Stimulated activated CD8-positive, alpha-beta memory T cell treated with anti-CD3 and anti-CD28 coated beads, Interleukin-2, amount 100 ng/mL, for 48 hours (primary cell): Measurements from ENCODE around the gene PRDX5.

Experiments
- DNase-seq, 2 donors: peaks; one replicate each; pipeline ENCODE4 v3.0.0-alpha.2; 2020; ENCODE audit warnings: low read depth in 2 of 2

PRDX5 gene

DNA sequence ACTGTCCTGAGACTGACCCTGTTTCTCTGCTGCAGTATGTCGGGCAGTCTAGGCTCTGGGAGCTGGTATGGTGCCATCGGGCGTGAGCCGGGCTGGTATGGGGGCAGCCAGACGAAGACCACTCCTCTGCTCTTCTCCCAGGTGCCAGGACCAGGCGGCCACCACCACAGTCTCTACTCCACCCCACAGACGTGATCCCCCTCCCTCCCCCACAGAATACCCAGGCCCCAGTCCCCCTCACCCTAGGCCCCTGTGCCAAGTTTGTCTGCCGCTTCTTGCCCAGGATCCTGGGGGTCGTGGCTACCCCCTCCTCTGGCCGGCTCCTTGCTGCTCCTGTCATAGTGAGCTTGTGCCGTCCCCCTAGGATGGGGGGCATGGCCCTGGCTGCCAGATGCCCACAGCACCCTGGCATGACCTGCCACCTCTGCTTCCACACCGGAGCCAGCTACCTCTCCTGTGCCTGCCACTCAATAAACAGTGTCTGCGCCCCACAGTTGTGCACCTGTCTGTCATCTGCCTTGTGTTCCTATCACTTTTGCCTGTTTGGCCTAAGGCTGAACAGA lies 28.8 kb upstream of the PRDX5 start:
- no peak for DNase-seq

DNA sequence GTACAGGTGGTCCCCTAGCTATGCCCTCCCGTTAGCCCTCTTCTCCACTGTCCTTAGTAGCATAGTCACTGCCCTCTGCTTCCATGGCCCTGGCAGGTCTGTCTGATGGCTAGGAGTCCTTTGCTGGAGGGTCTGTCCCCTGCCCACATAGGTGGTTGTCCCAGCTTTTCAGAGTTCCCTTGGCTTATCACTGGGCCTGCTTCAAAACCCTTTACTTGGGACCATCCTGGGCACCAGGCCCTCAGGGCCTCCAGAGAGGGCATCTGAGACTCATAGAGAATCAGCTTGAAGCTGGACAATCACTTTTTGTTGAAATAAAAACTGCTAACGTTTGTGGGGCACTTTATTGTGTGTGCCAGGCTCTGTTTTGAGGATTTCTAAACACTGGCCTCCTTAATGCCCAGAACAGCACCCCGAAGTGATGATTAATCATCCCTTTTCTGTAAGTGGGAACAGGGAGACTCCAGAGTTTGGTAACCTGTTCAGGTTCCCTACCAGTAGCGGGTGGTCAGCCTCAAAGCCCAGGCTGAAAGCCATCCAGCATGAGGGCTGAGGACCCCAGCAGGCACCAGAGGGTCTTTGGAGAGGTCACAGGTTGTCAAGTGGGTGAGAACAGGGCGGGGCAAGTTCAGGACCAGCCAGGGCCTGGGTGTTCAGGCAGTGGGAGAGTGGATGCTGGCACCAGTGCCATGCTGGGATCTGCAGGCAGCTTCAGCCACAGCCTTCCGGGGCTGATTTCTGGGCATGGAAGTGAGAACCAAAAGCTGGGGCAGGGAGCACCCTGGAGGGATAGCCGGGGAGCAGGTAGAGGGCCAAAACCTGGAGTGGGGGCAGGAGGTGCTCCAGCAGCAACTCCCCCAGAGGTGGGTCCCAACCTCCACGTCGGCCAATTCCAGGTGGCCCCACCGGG lies 27.3 kb upstream of the PRDX5 start:
- DNase-seq: no peak

DNA sequence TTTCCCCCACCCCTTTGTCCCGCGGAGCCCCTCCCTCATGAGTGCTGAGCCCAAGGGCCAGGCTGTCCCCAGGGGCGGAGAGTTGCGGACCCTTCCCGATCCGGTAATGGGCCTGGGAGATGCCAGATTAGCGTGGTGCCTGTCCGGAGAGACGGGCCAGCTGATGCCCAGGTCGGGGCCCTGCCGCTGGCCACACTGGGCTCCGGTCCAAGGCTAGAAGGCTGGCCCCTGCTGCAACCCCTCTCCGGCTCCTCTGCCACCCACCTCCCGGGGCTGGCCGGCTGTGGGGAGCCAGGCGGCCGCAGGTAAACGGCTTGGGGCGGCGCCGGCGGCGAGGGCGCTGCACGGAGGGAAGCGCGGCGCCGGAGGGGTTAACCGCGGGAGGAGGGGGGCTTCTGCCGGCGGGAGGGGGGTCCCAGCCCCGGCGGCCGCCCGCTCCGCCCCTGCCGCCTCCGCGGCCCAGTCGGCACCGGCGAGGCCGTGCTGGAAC lies 26.6 kb upstream of the PRDX5 start, which contains the start of gene KCNK4:
TSS of gene KCNK4 (plus strand) at position 41 of the 490 bp plus-strand sequence. CDS start 1,717 bp downstream, outside the sequence.
- no peak for DNase-seq

DNA sequence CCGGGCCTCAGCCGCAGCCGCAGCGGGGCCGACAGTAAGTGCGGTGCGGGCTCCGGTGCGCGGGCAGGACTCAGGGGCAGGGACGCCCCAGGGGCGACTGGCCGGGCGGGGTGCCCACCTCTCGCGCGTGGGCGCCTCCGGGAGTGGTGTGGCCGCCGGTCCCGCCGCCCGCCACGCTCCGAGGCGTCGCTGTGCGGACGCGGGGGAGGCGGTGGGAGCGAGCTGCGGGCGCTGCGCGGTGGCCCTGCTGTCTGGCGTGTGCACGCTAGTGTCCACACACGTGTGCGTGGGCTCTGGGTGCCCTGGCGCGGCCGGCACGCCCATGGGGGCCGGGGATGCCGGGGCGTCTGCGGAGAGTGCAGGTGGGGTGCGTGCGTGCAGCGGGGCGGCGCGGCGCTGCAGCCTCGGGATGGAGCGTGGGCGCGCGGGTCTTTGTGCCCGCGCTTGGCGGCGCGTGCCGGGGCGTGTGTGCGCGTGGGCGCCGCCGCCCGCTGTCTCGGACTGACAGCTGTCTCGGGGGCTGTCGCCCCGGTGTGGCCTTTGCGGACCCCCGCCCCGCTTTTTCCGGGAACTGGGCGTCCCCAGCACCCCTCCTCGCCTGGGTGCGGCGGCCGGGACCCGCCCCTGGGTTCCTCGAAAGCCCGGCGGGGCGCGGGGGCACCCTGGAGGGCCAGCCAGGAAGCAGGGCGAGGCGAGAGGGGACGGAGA lies 26.0 kb upstream of the PRDX5 start:
- no peak for DNase-seq

- no peak for DNase-seq
These were observed 25.3 kb upstream of the PRDX5 start for GRCh38 chr11:64292460-64293254.

- no peak for DNase-seq
These were observed 23.1 kb upstream of the PRDX5 start for GRCh38 chr11:64294774-64295173.

- no peak for DNase-seq
These were observed 22.2 kb upstream of the PRDX5 start for GRCh38 chr11:64295760-64296159.

DNA sequence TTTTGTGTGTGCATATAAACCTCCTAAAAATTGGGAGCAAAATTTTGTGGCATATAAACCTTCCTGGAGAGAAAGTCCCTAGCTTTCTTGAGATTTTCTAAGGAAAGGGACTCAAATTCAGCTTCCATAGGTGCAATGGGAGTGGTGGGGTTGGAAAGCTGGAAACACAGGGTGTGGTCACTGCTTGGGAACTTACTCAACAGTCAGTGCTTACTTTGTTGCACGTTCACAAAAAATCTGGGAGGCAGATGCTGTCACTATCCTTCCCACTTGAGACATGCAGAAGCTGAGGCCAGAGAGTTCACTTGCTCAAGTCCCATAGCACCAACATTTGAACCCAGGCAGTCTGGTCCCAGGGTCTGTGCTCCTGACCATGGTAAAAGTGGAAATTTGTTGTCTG lies 21.7 kb upstream of the PRDX5 start:
- DNase-seq: no peak

- DNase-seq: no peak
These were observed 20.9 kb upstream of the PRDX5 start for GRCh38 chr11:64296830-64297698.

DNA sequence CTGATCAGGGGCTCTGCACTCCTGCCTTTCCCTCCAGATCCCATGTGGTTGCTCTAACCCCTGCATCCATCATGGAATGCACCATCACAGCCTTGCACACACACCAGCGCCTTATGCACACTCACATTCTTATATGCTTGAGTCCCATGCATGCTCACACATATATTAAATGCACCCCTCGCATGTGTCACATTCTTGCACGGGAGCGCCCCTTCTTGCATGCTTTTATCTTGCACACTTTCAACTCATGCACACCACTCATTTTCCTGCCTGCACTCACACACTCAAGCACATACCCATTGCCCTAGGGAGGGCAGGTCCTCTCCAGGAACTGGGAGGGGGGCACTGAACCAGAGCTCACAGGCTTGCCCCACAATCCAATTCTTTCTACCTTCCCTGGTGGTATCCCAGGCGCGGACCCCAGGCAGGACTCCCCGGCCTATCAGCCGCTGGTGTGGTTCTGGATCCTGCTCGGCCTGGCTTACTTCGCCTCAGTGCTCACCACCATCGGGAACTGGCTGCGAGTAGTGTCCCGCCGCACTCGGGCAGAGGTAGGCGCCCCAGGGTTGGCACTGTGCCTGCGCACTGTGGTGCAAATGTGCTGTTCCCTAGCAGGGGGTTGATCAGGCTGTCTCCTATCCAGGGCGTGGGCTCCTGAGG lies 20.1 kb upstream of the PRDX5 start:
- DNase-seq: no peak

DNA sequence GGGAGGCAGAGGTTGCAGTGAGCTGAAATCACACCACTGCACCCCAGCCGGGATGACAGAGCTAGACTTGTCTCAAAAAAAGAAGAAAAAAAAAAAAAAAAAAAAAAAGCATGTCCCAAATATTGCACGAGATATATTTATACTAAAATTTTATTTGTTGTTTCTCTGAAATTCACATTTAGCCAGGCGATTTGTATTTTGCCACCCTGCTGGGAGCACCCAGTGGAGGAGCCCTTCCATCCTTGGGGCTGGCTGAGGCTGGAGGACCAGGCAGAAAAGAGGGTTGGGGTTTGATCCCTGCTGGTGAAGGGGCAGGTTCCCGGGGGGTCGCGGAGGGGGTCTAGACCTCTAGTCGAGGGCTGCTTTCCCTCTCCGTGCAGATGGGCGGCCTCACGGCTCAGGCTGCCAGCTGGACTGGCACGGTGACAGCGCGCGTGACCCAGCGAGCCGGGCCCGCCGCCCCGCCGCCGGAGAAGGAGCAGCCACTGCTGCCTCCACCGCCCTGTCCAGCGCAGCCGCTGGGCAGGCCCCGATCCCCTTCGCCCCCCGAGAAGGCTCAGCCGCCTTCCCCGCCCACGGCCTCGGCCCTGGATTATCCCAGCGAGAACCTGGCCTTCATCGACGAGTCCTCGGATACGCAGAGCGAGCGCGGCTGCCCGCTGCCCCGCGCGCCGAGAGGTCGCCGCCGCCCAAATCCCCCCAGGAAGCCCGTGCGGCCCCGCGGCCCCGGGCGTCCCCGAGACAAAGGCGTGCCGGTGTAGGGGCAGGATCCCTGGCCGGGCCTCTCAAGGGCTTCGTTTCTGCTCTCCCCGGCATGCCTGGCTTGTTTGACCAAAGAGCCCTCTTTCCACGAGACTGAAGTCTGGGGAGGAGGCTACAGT lies 18.7 kb upstream of the PRDX5 start:
- no peak for DNase-seq

DNA sequence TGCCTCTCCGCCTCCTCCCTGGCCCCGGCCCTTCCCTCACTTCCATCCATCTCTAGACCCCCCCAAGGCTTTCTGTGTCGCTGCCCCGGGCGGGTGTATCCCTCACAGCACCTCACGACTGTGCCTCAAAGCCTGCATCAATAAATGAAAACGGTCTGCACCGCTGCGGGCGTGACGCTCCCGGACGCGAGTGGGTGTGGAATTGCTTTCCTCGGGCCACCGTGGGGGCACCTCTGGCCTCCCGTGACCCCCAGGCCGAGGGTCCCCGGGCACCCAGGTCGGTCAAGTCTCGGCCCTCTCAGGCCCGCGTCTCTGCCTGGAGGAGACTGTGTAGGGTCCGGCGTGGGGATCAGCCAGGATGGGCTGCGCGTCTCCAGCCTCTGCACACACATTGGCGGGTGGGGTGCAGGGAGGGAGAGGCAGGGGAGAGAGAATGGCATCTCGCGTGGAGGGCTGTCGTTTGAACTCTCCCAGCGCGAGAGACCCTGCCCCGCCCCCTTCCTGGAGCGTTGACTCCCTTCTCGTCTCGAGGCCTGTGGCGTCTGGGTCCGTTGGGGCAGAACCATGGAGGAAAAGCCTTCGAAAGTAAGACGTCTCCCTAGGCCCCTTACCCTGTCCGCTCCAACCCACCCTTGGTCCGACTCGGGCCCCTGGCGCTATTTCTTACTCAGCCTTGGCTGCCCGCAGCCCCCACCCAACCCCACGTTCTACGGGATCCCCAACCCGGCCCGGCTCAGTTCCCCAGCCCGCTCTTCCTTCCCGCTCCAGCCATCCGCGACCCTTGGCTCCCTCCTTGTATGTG lies 17.9 kb upstream of the PRDX5 start, which contains the start of gene CATSPERZ:
TSS of gene CATSPERZ (plus strand) at position 512 of the 802 bp plus-strand sequence. CDS start at position 565, 53 bp downstream.
- DNase-seq: no peak

DNA sequence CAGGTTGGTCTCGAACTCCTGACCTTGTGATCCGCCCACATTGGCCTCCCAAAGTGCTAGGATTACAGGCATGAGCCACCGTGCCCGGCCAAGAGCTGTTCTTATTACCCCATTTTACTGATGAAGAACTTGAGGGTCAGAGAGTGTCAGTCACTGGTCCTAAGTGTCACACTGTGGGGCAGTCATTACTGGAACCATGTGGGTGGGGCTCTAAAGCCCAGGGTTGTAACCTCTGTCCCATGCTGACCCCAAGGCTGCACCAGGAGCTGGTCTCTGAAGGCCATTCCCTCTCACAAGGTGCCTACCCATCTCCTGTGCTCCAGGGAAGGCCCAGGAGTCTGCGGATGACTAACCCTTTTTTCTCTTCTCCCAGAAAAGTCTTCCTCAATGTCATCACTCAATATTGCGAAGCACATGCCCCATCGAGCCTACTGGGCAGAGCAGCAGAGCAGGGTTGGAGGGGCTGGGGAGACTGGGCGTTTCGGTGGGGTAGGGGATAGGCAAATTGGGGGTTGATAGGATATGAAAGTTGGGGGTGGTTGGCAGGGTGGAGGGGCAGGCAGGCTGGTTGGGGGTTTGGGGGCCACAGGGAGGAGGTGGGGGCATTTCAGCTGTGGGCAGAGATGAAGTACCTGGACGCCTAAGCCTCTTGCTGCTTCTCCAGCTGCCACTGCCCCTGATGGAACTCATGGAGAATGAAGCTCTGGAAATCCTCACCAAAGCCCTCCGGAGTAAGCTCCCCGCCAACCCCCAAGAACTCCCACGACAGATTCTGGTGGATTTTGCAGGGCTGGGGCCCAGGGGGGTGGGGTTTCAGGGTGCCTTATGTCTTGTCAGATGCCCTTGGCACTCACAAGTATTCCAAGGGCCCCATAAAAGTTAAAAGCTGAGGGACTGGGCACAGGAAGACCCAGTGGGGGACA lies 14.6 kb upstream of the PRDX5 start:
- no peak for DNase-seq

DNA sequence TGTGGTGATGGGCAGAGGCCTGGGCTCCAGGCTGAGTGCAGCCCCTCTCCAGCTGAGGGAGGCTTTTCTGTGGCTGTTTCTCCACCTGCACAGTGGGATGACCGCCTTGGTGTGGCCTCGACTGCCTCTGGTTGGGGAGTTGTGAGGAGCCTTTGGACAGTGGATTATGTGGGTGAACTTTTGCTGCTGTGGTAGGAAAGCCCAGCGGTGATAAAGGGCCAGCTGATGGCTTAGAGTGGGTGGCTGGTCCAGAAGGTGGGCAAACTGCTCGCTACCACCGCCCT lies 13.9 kb upstream of the PRDX5 start:
- no peak for DNase-seq

GRCh38 chr11:64304316-64305072 lies 13.4 kb upstream of the PRDX5 start:
- DNase-seq: peak; percentile 95 to 97

DNA sequence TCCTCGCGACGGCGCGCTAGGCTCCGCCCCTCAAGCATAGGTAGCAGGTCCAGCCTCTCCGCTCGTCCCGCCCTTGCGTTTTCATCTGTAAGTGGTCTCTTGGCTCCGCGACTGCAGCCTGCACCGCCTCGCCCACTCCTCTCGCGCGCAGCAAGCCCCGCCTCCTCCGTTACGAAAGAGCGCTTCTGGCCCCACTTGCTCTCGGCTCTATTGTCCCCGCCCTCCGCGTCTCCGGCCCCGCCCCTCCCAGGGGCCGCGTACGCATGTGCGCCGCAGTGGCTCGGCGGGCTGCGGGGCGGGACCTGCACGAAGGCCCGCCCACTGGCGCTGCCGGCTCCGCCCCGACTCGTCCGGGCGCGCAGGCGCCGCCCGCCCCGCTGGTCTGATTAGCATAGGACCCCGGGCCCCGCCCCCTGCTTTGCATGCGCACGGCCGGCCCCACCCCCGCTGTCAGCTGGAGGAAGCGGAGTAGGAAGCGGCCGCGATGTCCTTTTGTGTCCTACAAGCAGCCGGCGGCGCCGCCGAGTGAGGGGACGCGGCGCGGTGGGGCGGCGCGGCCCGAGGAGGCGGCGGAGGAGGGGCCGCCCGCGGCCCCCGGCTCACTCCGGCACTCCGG lies 12.7 kb upstream of the PRDX5 start, which contains the start of gene ESRRA:
TSS of gene ESRRA (plus strand) at position 450 of the 616 bp plus-strand sequence. CDS start 1,656 bp downstream, outside the sequence.
- peak; percentile 100 for DNase-seq
